ENCODE measurements around the gene TMEM95. TPM values are rescaled to one million over a fixed set of nuclear protein-coding genes. Genes with fewer than 3 reads are reported as not detected.

The TMEM95 gene

GRCh38 chr17:7403977-7404736 lies 49.2 kb downstream of the TMEM95 start, which contains the start of gene TMEM256:
TSS of gene TMEM256 (minus strand) at chr17:7404097. CDS start at chr17:7404084, 13 bp downstream.
- H3K4me1 ChIP-seq (ENCODE audit: control insufficient read depth, insufficient read depth, low read length): peaks cover 21% of the 10 kb centered on the region
- H3K27me3 ChIP-seq (ENCODE audit: control insufficient read depth, insufficient read depth, low read length): no peaks in the 10 kb centered on the region
- peaks cover 3% of the 10 kb centered on the region for H3K36me3 ChIP-seq (ENCODE audit: insufficient read depth, low read length)
- no peaks in the 10 kb centered on the region for H3K9me3 ChIP-seq (replicated peaks; ENCODE audit: low read length)
- peak within 1 kb of the TSS; percentile 80 for H3K9ac ChIP-seq (ENCODE audit: low read depth, low read length)
- peak within 1 kb of the TSS; percentile 89 for H3K4me3 ChIP-seq (ENCODE audit: low read length)
- peak within 1 kb of the TSS; percentile 99 for H3K4me2 ChIP-seq (ENCODE audit: low read length)

DNA sequence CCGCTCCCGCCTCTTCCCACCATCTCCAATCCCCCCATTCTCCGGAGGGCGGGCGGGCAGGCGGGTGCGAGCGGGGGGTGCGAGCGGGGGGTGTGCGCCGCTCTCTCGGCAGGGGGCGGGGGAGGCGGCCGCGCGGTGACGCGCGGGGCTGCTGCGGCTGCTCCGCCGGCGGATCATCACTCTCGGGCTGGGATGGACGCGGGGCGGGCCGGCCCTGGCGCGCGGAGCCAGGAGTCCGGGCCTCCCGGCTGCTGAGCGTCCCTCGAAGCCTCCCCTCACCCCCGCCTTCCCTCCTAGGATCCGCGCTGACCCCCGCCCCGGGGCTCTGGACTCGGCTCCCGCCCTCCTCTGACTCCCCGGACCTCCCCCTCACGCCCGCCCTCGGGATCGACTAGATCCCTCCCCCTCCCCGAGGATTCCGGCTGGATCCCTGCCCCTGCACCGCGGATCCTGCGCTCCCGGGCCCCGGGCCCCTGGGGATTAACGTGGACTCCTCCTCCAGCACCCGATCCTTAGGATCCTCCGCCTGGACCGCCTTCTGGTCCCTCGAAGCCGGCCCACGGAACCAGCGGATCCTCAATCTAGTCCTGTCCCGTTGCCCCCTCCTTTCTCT lies 49.9 kb downstream of the TMEM95 start:
- no peaks in the 10 kb centered on the region for H3K27me3 ChIP-seq (ENCODE audit: control insufficient read depth, insufficient read depth, low read length)
- H3K9me3 ChIP-seq (replicated peaks; ENCODE audit: low read length): no peaks in the 10 kb centered on the region
- H3K9ac ChIP-seq (ENCODE audit: low read depth, low read length): peak overlapping the region; percentile 80
- H3K4me1 ChIP-seq (ENCODE audit: control insufficient read depth, insufficient read depth, low read length): peaks cover 21% of the 10 kb centered on the region
- H3K36me3 ChIP-seq (ENCODE audit: insufficient read depth, low read length): peaks cover 10% of the 10 kb centered on the region
- peak overlapping the region; percentile 84 for H3K4me3 ChIP-seq (ENCODE audit: low read length)
- H3K4me2 ChIP-seq (ENCODE audit: low read length): peak overlapping the region; percentile 99

DNA sequence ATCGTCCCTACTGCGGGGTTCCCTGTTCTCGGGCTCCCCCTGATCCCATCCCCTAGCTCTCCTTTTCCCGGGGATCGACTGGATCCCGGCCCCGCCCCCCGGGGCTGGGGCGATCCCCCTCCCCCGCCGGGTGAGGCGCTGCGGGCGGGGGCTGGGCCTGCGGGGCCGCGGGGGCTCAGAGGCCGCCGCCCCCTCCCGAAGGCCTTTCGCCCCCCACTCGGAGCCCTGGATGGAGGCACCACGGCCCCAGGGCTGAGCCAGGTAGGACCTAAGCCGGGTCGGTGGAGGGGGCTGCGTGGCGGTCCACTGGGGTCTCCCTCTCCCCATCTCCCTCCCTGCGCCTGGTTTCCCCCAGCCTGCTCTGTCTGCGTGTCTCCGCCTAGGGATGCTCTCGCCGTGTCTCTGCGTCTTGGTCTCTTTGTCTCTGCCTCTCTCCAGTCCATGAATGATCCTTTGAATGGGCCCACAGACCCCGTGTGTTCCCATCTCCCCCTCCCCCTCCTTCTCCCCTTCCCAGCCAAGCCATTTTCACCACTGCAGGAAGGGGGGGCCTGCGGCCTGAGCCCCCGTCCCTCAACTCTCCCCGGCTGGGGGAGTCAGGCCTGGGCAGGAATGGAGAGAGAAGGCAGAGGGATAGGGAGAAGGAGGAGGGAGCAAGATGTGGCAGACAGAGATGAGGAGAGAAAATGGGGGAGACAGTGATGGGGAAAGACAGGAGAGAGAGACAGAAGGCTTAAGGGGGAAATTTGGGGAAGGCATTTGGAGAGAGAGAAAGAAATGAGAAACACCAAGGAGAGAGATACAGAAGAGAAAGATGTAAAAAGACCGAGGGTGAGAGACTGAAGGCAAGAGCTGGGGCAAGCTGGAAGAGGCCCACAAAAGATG lies 50.6 kb downstream of the TMEM95 start:
- Histone ChIP-seq H3K9ac (ENCODE audit: low read depth, low read length) (peak overlapping the region; percentile 80), H3K36me3 (ENCODE audit: insufficient read depth, low read length) (peaks cover 12% of the 10 kb centered on the region), H3K4me2 (ENCODE audit: low read length) (peak overlapping the region; percentile 99), H3K27me3 (ENCODE audit: control insufficient read depth, insufficient read depth, low read length) (no peaks in the 10 kb centered on the region), H3K9me3 (replicated peaks; ENCODE audit: low read length) (no peaks in the 10 kb centered on the region), H3K4me1 (ENCODE audit: control insufficient read depth, insufficient read depth, low read length) (peaks cover 21% of the 10 kb centered on the region), H3K4me3 (ENCODE audit: low read length) (peak overlapping the region; percentile 84)

GRCh38 chr17:7406235-7406825 lies 51.4 kb downstream of the TMEM95 start:
- Histone ChIP-seq H3K9me3 (replicated peaks; ENCODE audit: low read length) (no peaks in the 10 kb centered on the region), H3K4me1 (ENCODE audit: control insufficient read depth, insufficient read depth, low read length) (peaks cover 18% of the 10 kb centered on the region), H3K4me2 (ENCODE audit: low read length) (peak overlapping the region; percentile 99), H3K36me3 (ENCODE audit: insufficient read depth, low read length) (peaks cover 12% of the 10 kb centered on the region), H3K9ac (ENCODE audit: low read depth, low read length) (peak overlapping the region; percentile 80), H3K4me3 (ENCODE audit: low read length) (peak overlapping the region; percentile 84), H3K27me3 (ENCODE audit: control insufficient read depth, insufficient read depth, low read length) (no peaks in the 10 kb centered on the region)

Small RNA genes within 50 kb of the gene (small RNA-seq; reads per million reads assigned to genes)
- not detected for gene AC026954.2

All from skeletal muscle satellite cell (primary cell).